ENCODE data around the gene MINDY2.

- TF ChIP-seq EZH2phosphoT487 (IDR thresholded peaks at IDR 0.05) = no peak
- TF ChIP-seq CTCF (IDR thresholded peaks at IDR 0.05) = no peak
- no peak for TF ChIP-seq EZH2 (IDR thresholded peaks at IDR 0.05)
Measured at GRCh38 chr15:58880320-58880719, 109.2 kb downstream of the MINDY2 start.

Measured in neural progenitor cell (in vitro differentiated cells).